ENCODE data around the gene ART3.
"Not testable (repeated sequence)": the region's sequence is repeated elsewhere in the genome, so short reads cannot be mapped to it uniquely, and the experiment has no call there.

ART3 gene, protein sequence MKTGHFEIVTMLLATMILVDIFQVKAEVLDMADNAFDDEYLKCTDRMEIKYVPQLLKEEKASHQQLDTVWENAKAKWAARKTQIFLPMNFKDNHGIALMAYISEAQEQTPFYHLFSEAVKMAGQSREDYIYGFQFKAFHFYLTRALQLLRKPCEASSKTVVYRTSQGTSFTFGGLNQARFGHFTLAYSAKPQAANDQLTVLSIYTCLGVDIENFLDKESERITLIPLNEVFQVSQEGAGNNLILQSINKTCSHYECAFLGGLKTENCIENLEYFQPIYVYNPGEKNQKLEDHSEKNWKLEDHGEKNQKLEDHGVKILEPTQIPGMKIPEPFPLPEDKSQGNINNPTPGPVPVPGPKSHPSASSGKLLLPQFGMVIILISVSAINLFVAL

DNA sequence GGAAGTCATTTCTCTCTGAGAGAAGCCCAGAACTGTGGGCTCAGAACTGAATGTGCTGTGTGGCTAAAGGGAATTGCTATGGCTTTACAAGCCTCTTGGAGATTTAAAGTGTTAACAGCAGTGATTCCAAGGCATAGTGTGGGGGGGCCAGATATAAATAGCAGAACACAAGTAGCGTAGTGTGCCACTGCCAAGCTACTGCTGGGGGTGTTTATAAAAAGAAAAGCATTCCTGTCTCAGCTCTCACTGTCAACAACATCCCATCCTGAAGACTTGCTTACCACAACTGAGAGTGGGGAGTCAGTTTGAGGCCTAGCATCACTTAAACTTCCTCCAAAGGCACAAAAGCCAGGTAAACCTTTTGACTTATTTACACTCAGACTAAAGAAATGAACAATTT, at the start of gene ART3:
Gene ART3 (plus strand): TSS at position 242 of the 400 bp plus-strand sequence. CDS start 1,181 bp downstream, outside the sequence.
- no peak for DNase-seq

DNA sequence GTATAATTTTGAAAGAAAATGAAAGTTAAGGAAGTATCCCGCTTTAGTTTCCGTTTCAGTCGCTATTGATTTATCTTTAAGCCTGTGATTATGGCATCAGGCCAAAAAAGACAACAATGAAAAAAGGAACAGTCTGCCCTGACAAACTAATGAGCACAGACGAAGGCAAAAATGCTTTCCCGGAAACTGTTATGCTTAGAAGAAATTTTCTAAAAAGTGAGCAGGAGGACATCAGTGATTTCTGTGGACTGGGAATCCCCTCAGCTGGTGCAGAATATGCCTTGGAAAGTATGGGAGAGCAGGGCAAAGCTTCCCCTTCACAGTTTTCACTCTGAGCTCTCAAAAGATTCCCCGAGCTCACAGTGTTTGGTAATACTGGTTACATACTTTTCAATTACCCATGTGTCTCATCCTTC, 46.2 kb upstream of the ART3 start:
- no peak for DNase-seq

DNA sequence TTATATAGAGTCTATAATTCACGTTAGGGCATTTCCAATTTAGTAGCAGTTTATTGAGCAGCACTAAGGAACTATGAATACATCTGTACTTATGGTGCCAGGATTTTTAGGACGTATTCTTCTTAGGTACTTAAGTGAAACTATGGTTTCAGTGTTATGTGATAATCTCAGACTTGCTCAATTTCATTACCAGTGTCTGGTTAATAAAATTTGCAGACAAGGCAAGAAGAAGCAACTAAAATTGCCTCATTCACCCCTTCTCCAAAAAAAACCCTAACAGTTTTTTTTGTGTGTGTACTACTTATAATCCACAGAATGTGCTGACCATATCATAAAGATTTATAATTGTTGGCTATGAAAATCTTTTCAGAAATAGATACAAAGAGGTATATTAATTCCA, 45.2 kb upstream of the ART3 start:
- DNase-seq = no peak

DNA sequence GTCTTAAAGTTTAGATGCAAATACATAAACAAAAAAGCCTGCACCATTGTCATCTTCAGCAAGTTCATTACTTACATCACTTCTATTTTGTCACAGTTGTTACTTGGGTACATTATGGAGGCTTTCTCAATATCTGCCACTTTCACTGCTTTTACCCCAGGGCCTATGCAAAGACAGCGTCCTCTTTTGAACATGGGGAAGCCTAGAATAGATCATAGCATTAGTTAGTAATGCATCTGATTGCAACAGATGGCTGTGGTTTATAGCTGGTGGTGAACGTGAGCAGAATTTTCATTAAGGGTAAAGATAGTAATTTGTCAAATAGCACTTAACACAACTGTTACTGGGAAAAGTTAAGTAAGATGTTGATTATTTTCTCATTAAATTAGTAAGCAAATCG, 39.4 kb upstream of the ART3 start:
- no peak for DNase-seq

DNA sequence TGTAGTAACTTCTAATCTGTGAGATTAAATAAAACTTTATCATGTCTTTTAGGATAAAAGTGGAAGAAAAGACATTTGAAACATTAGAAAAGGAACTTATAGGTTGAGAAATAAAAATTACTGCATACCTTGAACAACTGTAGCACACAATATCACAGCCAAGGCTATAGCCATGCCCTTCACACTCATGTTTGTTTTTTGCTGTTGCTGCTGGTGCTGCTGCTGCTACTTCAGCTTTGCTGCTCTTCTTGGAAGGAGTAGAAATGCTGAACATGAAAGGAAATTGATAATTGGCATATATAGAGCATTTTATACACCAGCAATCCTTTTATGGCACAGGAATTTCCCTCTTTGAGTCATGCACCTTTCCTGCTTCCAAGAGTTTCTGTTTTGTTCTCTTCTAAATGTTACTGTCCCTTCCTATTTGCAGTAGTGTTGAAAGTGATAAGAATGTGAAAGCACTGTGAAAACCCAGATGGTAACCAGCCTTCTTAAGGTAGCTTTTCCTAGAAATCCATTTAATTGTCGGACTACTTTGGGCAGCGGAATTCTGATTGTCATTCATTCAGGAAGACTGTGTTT, 38.6 kb upstream of the ART3 start, which contains the start of gene CXCL11:
Gene CXCL11 (minus strand): TSS at position 272 of the 582 bp plus-strand sequence. CDS start 83 bp downstream, at position 189.
- no peak for DNase-seq

DNA sequence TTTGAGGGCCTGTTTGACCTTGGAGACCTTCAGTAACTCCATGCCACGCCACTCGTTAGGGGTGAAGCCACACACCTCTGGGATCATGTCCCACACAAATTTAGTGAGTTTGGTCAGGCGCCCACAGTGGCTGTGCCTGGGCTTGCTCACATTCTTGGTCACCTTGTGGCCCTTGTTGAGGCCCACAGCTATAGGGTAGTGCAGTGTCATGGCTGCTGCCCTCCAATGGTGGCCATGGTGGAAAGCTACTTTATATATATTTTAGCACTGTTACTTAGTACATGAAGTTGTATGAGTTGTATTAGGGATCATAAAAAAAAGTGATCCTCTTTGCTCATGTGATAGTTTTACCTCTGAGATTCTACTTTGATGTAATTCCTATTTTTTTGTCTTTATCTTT, 37.7 kb upstream of the ART3 start:
- no peak for DNase-seq

DNA sequence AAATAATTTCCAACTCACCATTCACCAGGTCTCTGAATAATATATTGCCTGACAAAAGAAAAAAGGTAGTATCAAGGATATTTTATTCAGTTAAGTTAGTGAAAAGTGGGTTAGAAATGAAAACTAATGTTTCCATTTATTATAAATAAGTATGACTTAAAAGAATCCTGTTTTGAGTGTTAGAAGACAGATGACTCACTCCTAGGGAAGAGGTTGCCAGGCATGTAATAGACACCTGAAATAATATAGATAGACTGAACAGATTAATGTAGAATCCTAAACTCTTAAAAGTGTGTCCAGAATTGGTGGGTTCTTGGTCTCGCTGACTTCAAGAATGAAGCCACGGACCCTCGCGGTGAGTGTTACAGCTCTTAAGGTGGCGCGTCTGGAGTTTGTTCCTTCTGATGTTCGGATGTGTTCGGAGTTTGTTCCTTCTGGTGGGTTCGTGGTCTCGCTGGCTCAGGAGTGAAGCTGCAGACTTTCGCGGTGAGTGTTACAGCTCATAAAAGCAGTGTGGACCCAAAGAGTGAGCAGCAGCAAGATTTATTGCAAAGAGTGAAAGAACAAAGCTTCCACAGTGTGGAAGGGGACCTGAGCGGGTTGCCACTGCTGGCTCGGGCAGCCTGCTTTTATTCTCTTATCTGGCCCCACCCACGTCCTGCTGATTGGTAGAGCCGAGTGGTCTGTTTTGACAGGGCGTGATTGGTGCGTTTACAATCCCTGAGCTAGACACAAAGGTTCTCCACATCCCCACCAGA, 32.1 kb upstream of the ART3 start:
- DNase-seq = not testable (repeated sequence)

DNA sequence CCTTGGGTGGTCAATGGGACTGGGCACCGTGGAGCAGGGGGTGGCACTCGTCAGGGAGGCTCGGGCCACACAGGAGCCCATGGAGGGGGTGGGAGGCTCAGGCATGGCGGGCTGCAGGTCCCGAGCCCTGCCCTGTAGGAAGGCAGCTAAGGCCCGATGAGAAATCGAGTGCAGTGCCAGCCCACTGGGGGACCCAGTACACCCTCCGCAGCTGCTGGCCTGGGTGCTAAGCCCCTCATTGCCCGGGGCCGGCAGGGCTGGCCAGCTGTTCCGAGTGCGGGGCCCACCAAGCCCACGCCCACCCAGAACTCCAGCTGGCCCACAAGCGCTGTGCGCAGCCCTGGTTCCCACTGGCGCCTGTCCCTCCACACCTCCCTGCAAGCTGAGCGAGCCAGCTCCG, 31.2 kb upstream of the ART3 start:
- DNase-seq = not testable (repeated sequence)

DNA sequence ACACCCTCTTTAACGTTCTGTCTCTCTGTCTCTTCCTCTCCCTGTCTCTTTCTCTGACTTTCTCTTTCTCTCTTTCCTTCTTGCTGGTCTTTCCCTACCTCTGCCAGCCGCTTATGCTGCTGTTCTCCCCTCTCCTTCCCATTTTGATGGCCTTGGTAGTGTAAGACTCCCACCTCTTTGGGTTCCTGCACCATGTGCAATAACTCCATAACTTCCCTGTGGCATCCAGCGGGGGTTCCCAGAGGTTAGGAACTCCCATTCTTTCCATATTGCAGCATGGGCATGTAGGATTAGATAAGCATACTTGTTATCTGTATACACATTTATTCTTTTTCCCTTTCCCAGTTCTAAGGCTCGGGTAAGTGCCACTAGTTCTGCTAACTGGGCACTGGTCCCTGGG, 29.8 kb upstream of the ART3 start:
- DNase-seq = not testable (repeated sequence)

DNA sequence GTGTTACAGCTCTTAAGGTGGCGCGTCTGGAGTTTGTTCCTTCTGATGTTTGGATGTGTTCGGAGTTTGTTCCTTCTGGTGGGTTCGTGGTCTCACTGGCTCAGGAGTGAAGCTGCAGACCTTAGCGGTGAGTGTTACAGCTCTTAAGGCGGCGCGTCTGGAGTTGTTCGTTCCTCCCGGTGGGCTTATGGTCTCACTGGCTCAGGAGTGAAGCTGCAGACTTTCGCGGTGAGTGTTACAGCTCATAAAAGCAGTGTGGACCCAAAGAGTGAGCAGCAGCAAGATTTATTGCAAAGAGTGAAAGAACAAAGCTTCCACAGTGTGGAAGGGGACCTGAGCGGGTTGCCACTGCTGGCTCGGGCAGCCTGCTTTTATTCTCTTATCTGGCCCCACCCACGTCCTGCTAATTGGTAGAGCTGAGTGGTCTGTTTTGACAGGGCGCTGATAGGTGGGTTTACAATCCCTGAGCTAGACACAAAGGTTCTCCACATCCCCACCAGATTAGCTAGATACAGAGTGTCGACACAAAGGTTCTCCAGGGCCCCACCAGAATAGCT, 24.6 kb upstream of the ART3 start:
- not testable (repeated sequence) for DNase-seq

DNA sequence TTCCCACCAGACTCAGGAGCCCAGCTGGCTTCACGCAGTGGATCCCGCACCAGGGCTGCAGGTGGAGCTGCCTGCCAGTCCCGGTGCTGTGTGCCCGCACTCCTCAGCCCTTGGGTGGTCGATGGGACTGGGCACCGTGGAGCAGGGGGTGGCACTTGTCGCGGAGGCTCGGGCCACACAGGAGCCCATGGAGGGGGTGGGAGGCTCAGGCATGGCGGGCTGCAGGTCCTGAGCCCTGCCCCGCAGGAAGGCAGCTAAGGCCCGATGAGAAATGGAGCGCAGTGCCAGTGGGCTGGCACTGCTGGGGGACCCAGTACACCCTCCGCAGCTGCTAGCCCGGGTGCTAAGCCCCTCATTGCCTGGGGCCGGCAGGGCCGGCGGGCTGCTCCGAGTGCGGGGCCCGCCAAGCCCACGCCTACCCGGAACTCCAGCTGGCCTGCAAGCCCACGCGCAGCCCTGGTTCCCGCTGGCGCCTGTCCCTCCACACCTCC, 23.9 kb upstream of the ART3 start:
- not testable (repeated sequence) for DNase-seq

DNA sequence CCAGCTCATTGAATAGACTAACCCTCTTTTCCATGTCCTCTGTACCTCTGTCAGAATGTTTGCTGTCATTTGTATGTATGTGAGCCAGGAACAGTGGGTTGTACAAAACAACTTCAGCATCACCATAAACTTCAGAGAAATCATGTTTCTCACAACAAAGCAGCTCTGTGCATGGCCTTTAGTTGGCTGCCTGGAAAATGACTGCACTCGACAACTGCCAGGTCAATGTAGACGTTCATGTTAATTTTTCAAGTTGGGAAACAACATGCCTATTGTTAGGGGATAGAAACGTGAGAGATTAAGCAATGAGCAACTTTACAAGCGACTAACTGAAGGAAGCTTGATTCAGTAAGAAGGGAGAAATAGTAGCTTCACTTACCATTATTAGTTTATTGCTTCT, 20.8 kb upstream of the ART3 start:
- no peak for DNase-seq

DNA sequence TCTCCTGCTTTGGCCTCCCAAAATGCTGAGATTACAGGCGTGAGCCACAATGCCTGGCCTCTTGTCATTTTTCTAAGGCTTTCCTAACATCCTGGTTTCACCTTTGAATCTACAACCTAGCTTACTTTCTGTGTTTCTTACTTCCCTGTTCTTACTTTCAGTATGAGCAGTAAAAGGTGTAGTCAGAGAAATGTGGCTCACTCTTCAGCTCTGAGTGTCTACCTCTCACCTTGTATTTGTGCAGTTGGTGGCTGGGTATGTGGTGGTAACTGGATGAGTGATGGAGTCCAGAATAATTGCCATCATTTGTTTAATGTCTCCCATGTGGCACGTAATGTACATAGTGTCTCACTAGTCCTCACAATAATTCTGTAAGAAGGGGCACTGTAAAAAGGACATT, 19.5 kb upstream of the ART3 start:
- DNase-seq = no peak

DNA sequence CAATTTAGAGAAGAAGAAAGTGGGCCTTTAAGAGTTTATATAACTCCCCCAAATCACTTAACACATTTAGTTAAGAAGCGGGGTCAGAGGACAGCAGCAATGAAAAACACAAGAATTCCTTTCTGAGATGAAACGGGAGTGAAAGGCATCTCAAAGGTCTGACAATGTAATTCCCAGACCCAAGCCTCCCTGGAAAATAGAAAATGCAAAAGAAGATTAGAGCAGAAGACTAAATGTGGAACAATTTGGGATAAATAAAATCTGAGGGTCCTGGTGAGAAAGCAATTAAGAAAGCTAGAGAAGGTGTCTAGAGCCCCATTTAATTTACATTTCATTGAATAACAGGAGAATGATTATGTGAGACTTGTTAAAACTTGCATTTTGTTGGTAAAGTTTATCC, 19.1 kb upstream of the ART3 start:
- no peak for DNase-seq

DNA sequence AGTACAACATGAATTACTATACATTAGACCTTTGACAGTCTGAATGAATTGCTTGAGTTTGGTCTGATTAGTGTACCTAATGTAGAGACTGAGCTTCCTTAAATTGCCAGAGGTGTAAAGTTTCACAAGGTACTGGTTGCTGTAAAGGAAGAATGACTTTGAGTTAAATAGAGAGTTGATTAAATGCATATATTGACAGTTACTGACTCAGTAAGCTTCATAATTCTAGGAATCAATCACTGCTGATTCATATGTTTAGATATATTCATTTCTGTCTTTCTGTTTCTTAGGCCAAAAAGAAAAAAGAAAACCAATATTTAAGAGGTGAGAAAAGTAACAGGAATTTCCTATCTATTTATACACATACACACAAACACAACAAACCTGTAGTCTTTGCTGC, 16.2 kb upstream of the ART3 start:
- DNase-seq = no peak

DNA sequence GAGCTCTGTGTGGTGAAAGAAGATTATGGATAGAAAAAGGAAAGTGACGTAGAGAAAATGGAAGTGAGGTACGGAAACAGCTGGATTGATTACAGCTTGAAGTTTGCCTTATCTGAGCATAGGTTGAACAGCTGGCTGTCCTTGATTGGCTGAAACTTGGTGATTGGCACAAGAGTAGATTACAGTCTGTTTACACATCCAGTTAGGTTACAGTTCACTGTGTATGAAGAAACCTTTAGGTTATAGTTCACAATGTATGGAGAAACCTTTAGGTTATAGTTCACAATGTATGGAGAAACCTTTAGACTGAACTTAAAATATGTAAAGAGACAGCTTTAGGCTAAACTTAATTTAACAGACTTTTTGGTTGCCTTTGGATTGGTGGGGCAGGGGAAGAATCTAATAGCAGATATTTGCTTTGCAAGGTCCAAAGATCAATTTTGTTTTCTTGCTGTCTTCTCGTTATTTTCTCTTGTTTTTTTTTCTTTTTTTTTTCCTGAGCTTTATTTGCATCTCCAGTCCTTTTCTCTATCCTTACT, 15.6 kb upstream of the ART3 start:
- DNase-seq = no peak

DNA sequence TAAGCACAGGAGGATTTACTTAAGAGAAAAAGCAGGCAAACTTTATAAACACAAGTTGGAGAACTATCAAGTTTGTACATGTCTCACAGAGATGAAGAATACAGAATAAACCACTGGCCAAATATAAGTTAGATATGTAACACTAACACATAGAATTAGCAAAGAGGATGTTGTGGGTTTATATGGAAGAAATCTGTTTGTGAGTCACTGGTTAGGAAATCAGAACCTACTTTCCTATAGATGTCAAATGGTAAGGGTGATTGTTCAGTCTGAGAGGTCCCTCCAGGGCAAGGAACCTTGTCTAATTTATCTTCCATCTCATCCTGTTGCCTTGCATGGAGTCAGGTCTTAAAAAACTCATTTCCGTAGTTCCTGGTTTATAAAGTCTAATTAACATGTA, 14.8 kb upstream of the ART3 start:
- DNase-seq = no peak

DNA sequence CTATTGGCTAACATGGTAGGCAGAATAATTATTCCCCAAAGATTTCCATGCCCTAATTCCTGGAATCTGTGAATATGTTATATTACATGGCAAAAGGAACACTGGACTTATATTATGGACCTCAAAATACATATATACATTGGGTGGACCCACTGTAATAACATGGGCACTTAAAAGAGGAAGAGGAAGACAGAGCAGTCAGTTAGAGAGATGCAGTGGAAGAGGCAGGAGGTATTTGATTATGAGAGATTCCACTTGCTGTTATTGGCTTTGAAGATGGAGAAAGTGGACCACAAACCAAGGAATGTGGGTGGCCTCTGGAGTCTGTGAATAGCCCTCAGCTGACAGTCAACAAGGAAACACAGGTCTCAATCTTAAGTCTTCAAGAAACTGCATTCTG, 14.0 kb upstream of the ART3 start:
- no peak for DNase-seq

DNA sequence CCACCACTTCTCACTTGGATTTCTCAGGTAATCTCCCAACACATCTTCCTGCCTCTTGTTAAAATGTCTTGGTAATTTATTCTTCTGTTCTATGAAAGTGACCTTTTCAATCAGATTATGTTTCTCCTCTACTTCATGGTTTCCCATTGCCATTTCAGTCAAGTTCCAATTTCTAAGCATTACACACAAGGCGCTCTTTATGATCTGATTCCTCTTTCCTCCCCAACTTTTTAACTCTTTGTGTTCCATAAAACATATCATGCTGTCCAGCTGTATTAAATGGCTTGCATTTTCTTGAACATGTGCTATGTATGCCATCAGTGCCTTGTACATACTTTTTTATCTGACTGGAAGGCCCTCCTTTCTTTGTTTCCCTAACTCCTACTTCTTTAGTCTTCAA, 13.1 kb upstream of the ART3 start:
- DNase-seq = no peak

DNA sequence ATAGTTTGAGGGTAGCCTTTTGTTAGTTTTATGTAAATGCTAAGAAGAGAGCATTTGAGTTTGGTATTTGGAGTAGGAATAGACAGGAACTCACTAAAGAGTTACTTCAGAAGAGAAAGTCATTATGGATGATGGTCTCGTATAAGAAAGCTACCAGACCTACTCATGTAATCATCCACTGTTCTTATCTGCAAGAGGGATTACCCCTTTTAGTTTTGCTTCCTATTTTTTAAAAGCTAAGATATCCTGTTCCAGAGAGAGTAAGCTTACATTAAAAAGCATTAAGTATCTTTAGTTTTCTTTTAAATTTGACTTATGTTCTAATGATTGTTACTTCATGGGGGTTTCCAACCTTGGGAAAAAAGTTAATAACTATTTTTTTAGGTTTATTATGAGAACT, 12.5 kb upstream of the ART3 start:
- no peak for DNase-seq

DNA sequence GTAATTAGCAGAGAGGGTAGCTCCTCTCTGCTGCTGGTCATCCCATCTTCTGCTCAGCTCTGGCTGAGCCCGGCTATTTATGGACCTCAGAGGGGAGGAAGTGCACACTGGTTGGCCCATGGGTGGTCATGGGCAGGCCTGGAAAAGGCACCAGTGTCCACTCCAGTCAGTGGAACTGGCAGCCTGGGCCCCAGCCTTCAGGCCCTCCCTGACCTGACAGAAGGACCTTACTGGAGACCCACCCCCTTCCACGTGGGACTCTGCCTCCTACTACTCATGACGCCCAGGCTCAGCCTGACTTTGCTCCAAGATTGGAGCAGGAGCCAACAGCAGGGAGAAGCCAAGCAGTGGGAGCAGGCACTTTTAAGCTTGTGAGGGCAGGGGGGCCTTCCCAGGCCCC, 8.0 kb upstream of the ART3 start:
- DNase-seq = no peak

DNA sequence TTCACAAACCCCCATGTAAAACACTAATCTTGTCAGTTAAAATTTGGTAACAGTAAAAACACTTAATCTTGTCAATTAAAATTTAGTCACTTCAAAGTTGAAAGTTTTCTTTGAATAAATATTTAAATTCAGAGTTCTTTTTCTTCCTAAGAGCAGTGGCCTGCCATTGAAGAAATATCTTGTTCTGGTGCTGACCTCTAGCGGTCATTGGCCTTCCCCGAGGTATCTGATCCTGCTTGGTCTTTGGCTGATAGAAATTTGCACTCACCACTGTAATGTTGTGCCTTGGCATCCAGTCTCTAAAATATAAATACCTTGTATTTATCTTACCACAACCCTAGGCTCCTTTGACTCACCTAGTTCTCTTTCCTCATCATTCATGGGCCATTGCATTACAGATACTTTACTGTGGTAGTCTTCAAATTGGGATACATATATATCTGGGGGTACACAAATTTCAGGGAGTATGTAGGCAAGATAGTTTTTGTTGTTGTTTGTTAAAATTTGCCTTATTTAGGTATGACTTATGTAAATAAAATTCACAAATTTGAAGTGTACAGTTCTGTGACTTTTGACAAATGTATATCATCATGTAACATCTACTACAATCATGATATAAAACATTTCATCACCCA, 6.7 kb upstream of the ART3 start:
- DNase-seq = peak; percentile 75

DNA sequence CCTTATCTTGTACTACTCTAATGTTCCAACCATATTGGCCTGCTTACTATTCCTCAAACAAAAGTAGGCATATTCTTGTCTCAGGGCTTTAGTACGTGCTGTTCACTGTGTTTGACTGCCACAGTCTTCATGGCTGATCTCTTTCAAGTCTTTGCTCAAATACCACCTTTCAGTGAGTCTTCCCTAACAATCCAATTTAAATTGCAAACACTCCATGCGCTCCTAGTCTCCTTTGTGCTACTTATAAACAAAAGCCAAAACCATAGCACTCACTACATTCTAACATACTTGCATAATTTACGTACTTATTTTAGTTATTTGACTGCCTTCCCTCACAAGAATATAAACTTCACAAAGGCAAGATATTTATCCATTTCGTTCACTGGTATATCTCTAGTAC, 1.7 kb upstream of the ART3 start:
- DNase-seq = no peak

Data from activated naive CD4-positive, alpha-beta T cell treated with anti-CD3 and anti-CD28 coated beads, Interleukin-2, amount 50 U/mL, for 16 hours (primary cell).